Neural progenitor cell (in vitro differentiated cells): ENCODE results near the gene KLHL3.

Experiments used
- EZH2 ChIP-seq: fragments of 200-600 bp; sonication (generic); IDR thresholded peaks from 2 replicates; pipeline ENCODE4 v1.6.1; 2017; ENCODE audit warnings: antibody characterized with exemption, mild to moderate bottlenecking, moderate library complexity
- TF ChIP-seq, protein P1 (sequence below): fragments of 200-600 bp; sonication (generic); IDR thresholded peaks from 2 replicates; pipeline ENCODE4 v1.5.1; 2017; ENCODE audit warnings: antibody characterized with exemption, mild to moderate bottlenecking

DNA sequence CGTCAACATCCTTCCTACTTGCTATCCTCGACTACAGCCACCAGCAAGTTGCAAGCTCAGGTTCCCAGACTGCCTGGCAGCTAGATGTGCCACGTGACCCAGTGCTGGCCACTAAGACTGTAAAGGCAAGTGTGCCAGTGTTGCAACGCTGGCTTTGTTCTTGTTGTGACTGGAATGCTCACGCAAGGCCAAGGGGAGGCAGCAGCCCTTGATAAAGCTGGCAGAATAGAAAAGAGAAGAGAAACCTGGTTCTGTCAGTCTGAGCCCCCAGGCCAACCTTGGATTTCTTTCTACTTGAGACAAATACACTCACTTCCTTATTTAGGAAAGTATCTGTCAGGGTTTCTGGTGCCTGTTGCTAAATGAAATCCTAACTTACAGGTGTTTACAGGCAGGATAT is 113.0 kb downstream of the KLHL3 start:
- TF ChIP-seq, protein P1, sequence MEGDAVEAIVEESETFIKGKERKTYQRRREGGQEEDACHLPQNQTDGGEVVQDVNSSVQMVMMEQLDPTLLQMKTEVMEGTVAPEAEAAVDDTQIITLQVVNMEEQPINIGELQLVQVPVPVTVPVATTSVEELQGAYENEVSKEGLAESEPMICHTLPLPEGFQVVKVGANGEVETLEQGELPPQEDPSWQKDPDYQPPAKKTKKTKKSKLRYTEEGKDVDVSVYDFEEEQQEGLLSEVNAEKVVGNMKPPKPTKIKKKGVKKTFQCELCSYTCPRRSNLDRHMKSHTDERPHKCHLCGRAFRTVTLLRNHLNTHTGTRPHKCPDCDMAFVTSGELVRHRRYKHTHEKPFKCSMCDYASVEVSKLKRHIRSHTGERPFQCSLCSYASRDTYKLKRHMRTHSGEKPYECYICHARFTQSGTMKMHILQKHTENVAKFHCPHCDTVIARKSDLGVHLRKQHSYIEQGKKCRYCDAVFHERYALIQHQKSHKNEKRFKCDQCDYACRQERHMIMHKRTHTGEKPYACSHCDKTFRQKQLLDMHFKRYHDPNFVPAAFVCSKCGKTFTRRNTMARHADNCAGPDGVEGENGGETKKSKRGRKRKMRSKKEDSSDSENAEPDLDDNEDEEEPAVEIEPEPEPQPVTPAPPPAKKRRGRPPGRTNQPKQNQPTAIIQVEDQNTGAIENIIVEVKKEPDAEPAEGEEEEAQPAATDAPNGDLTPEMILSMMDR: no peak
- TF ChIP-seq EZH2: no peak
